ENCODE data around the gene ABHD12. TPM values are rescaled to one million over a fixed set of nuclear protein-coding genes. Genes with fewer than 3 reads are reported as not detected.

Gene ABHD12
- 38.4 and 39.3 TPM in 2 replicates for total RNA-seq

- peak within 1 kb of the TSS; percentile 90 for H3K4me3 ChIP-seq (ENCODE audit: low read depth, low read length)
- TF ChIP-seq, protein P1, sequence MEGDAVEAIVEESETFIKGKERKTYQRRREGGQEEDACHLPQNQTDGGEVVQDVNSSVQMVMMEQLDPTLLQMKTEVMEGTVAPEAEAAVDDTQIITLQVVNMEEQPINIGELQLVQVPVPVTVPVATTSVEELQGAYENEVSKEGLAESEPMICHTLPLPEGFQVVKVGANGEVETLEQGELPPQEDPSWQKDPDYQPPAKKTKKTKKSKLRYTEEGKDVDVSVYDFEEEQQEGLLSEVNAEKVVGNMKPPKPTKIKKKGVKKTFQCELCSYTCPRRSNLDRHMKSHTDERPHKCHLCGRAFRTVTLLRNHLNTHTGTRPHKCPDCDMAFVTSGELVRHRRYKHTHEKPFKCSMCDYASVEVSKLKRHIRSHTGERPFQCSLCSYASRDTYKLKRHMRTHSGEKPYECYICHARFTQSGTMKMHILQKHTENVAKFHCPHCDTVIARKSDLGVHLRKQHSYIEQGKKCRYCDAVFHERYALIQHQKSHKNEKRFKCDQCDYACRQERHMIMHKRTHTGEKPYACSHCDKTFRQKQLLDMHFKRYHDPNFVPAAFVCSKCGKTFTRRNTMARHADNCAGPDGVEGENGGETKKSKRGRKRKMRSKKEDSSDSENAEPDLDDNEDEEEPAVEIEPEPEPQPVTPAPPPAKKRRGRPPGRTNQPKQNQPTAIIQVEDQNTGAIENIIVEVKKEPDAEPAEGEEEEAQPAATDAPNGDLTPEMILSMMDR (IDR thresholded peaks at IDR 0.05; ENCODE audit: insufficient read depth, low read depth, low read length) = no peak
- peak; percentile 97 for DNase-seq (ENCODE audit: low read depth)
Measured at GRCh38 chr20:25390538-25391528, at the start of gene ABHD12. ABHD12 (minus strand) TSS chr20:25390835; CDS start chr20:25390703, 132 bp downstream.

GRCh38 chr20:25439328-25439727 lies 48.7 kb upstream of the ABHD12 start:
- no peak overlapping the region for H3K4me3 ChIP-seq (ENCODE audit: low read depth, low read length)
- TF ChIP-seq, protein P1 (IDR thresholded peaks at IDR 0.05; ENCODE audit: insufficient read depth, low read depth, low read length) = no peak
- no peak for DNase-seq (ENCODE audit: low read depth)

GRCh38 chr20:25437153-25437581 lies 46.5 kb upstream of the ABHD12 start:
- DNase-seq (ENCODE audit: low read depth) = no peak
- TF ChIP-seq, protein P1 (IDR thresholded peaks at IDR 0.05; ENCODE audit: insufficient read depth, low read depth, low read length) = no peak
- H3K4me3 ChIP-seq (ENCODE audit: low read depth, low read length) = no peak overlapping the region

GRCh38 chr20:25424536-25424935 lies 33.9 kb upstream of the ABHD12 start:
- H3K4me3 ChIP-seq (ENCODE audit: low read depth, low read length) = no peak overlapping the region
- no peak for DNase-seq (ENCODE audit: low read depth)
- TF ChIP-seq, protein P1 (IDR thresholded peaks at IDR 0.05; ENCODE audit: insufficient read depth, low read depth, low read length) = no peak

GRCh38 chr20:25422032-25422431 lies 31.4 kb upstream of the ABHD12 start:
- H3K4me3 ChIP-seq (ENCODE audit: low read depth, low read length) = no peak overlapping the region
- DNase-seq (ENCODE audit: low read depth) = no peak
- TF ChIP-seq, protein P1 (IDR thresholded peaks at IDR 0.05; ENCODE audit: insufficient read depth, low read depth, low read length) = no peak

DNA sequence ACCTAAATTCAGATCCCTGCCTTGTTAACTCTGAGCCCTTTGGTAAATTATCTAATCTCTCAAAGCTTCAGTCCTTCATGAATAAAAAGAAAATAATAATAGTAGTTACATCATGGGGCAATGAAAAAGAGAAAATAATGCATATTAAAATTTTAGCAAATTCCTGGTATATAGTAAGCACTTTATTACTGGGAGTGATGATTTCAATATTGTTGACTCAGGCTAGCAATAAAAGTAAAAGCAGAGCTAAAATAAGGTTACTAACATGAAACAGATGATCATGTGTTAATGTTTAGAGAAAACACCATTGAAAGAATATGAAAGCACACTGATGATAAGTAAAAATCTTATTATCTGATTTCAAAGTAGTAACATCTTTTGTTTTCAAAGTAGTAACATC lies 30.5 kb upstream of the ABHD12 start:
- TF ChIP-seq, protein P1 (IDR thresholded peaks at IDR 0.05; ENCODE audit: insufficient read depth, low read depth, low read length) = no peak
- peak; percentile 27 for DNase-seq (ENCODE audit: low read depth)
- no peak overlapping the region for H3K4me3 ChIP-seq (ENCODE audit: low read depth, low read length)

Measured in fibroblast of villous mesenchyme (primary cell).